ENCODE results near the gene HAUS7. TPM values are rescaled to one million over a fixed set of nuclear protein-coding genes. Genes with fewer than 3 reads are reported as not detected.
"Not testable (repeated sequence)": the region's sequence is repeated elsewhere in the genome, so short reads cannot be mapped to it uniquely, and the experiment has no call there.

Gene HAUS7
- total RNA-seq, 3 donors from 2014 or later, result 19.0 to 26.2 (median 21.9) TPM

DNA sequence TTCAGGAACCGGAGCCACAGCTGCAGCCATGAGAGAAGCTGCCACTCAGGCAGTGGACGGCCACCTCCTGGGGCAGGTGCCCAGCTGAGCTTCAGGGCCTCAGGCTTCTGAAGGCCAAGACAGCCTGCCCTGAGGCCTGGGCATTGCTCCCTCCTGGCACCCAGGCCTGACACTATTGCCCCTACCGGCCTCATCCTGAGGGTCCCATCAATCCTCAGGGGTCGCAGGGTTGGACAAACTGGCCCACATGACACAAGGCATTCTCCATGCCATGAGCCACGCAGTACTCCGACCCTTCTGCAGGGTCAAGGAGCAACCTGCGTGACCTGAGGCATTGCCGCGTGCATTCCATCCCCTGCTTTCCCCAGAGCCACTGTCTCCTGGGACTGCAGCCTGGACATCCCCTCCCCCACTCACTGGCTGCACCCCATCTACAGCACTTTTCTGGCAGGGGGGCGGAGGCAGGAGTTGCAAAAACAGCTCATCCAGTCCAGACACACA lies 62.1 kb downstream of the HAUS7 start:
- Histone ChIP-seq H3K4me3 (no peak overlapping the region), H3K27me3 (peaks cover 0 to 58% of the 10 kb centered on the region in 2 donors), H3K27ac (no peak overlapping the region), H3K4me1 (no peaks in the 10 kb centered on the region), H3K36me3 (no peaks in the 10 kb centered on the region), H3K9me3 (no peaks in the 10 kb centered on the region)
- no peak for TF ChIP-seq POLR2A (IDR thresholded peaks at IDR 0.05)
- TF ChIP-seq, protein P1, sequence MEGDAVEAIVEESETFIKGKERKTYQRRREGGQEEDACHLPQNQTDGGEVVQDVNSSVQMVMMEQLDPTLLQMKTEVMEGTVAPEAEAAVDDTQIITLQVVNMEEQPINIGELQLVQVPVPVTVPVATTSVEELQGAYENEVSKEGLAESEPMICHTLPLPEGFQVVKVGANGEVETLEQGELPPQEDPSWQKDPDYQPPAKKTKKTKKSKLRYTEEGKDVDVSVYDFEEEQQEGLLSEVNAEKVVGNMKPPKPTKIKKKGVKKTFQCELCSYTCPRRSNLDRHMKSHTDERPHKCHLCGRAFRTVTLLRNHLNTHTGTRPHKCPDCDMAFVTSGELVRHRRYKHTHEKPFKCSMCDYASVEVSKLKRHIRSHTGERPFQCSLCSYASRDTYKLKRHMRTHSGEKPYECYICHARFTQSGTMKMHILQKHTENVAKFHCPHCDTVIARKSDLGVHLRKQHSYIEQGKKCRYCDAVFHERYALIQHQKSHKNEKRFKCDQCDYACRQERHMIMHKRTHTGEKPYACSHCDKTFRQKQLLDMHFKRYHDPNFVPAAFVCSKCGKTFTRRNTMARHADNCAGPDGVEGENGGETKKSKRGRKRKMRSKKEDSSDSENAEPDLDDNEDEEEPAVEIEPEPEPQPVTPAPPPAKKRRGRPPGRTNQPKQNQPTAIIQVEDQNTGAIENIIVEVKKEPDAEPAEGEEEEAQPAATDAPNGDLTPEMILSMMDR (IDR thresholded peaks at IDR 0.05), result no peak
- no peak for TF ChIP-seq POLR2AphosphoS5 (IDR thresholded peaks at IDR 0.05)
- no peak for DNase-seq (ENCODE audit: low spot score in 2 of 2)
- intact Hi-C loops (cut with DNase I; ENCODE audit: low total_unique reads), result no loop called here

DNA sequence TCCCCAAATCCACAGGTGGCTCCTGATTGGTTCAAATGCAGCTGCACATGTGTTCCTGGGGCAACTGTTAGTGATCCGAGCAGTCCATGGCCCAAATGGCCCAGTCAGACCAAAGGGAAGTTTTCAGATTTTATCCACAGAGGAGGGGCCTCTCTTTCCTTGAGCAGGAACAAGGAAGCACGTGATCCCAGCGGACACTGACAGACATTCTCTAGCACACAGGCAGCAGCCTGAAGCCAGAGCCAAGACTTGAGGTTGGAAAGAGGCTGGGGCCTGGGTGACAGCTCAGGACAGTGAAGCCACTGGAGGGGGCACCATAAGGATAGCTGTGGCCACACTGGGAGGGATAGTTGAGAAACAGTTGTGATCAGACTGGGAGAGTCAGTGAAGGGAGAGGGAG lies 62.6 kb downstream of the HAUS7 start:
- no peaks in the 10 kb centered on the region for H3K4me1 ChIP-seq
- intact Hi-C loops (cut with DNase I; ENCODE audit: low total_unique reads), result no loop called here
- no peak for DNase-seq (ENCODE audit: low spot score in 2 of 2)
- H3K4me3 ChIP-seq, result no peak overlapping the region
- peaks cover 0 to 53% of the 10 kb centered on the region in 2 donors for H3K27me3 ChIP-seq
- no peaks in the 10 kb centered on the region for H3K36me3 ChIP-seq
- TF ChIP-seq POLR2AphosphoS5 (IDR thresholded peaks at IDR 0.05) (no peak), POLR2A (IDR thresholded peaks at IDR 0.05) (no peak)
- TF ChIP-seq, protein P1 (IDR thresholded peaks at IDR 0.05), result no peak
- H3K27ac ChIP-seq, result no peak overlapping the region
- H3K9me3 ChIP-seq, result no peaks in the 10 kb centered on the region

DNA sequence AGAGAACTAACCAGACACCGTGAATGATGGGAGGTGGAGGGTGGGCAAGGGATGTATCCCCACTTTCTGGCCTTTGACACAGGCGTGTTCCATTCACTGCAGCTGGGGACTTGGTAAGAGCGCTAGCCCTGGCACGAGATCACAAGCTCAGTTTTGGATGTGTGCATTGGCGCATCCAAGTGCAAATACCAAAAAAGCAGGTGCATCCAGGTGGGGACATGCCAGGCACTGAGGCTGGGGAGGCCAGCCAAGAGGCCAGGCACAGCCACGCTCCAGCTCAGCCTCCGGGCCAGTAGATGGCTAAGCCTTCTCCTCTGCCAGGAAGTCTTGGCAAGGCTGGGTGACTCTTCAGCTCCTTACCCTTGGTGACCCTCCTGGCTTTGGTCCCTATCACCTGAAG lies 63.5 kb downstream of the HAUS7 start:
- intact Hi-C loops (cut with DNase I; ENCODE audit: low total_unique reads), result no loop called here
- Histone ChIP-seq H3K9me3 (no peaks in the 10 kb centered on the region), H3K4me3 (no peak overlapping the region), H3K4me1 (no peaks in the 10 kb centered on the region), H3K27ac (no peak overlapping the region), H3K36me3 (no peaks in the 10 kb centered on the region), H3K27me3 (peaks cover 0 to 45% of the 10 kb centered on the region in 2 donors)
- TF ChIP-seq, protein P1 (IDR thresholded peaks at IDR 0.05), result no peak
- TF ChIP-seq POLR2A (IDR thresholded peaks at IDR 0.05) (no peak), POLR2AphosphoS5 (IDR thresholded peaks at IDR 0.05) (no peak)
- DNase-seq (ENCODE audit: low spot score in 2 of 2), result no peak

DNA sequence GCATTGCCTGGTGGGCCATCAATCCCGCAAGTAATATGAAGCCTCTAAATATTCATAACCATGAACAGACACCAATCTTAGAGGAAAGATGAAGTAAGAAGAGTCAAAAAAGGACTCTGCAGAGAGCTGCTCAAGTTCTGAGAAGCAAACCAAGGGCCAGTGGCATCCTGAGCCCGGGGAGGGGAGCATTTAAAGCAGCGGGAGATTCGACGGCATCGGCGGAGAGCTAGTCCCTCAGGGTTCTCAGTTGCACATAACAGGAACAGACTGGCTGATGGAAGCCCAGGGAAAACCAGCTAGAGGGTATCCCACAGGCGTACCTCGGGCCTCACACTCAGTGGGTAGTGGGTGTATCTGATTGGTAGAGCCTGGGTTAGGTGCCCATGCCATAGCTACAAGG lies 64.4 kb downstream of the HAUS7 start:
- Histone ChIP-seq H3K4me1 (no peaks in the 10 kb centered on the region), H3K36me3 (no peaks in the 10 kb centered on the region), H3K4me3 (no peak overlapping the region), H3K9me3 (peaks cover 0 to 1% of the 10 kb centered on the region in 2 donors), H3K27me3 (peaks cover 0 to 36% of the 10 kb centered on the region in 2 donors), H3K27ac (no peak overlapping the region)
- TF ChIP-seq, protein P1 (IDR thresholded peaks at IDR 0.05), result no peak
- TF ChIP-seq POLR2AphosphoS5 (IDR thresholded peaks at IDR 0.05) (no peak), POLR2A (IDR thresholded peaks at IDR 0.05) (no peak)
- intact Hi-C loops (cut with DNase I; ENCODE audit: low total_unique reads), result no loop called here
- DNase-seq (ENCODE audit: low spot score in 2 of 2), result no peak

DNA sequence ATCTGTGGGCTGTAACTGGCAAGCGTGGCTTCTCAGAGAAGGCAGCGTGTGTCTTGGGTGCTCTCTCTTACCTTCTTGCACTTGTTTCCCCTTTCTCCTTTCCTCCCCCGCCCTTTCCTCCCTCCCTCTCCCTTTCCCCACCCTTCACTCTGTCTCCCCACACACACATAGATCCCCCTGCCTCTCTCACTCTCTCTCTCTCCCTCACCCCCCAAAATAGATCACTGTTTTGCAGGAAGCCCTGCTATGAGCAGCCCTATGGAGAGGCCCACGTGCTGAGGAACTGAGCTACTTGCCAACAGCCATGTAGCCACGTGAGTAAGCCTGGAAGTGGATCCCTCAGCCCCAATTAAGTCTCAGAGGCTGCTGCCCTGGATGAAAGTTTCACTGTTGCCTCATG lies 65.0 kb downstream of the HAUS7 start:
- Histone ChIP-seq H3K4me3 (no peak overlapping the region), H3K9me3 (peaks cover 0 to 7% of the 10 kb centered on the region in 2 donors), H3K27me3 (peaks cover 0 to 31% of the 10 kb centered on the region in 2 donors), H3K27ac (no peak overlapping the region), H3K4me1 (no peaks in the 10 kb centered on the region), H3K36me3 (no peaks in the 10 kb centered on the region)
- DNase-seq (ENCODE audit: low spot score in 2 of 2), result no peak
- TF ChIP-seq, protein P1 (IDR thresholded peaks at IDR 0.05), result no peak
- TF ChIP-seq POLR2AphosphoS5 (IDR thresholded peaks at IDR 0.05), result no peak
- intact Hi-C loops (cut with DNase I; ENCODE audit: low total_unique reads), result no loop called here

DNA sequence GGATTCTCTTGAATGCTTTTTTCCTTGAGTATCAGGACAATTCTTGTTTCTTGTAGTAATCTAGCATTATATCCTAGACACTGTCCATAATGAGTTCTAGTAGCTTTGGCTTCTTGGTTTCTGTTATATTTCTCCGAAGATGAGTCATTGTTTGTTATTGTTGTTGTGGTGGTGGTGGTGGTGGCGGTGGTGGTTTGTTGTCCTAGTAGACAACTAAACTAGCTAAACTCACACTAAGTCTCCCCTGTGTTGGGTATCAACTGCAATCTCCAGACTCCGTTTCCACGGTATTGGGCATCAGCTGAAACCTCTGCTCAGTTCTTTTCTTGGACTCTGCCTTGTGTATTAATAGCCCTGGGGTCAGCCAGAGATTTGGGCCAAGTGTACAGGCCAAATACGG lies 66.0 kb downstream of the HAUS7 start:
- H3K9me3 ChIP-seq; H3K27ac ChIP-seq; H3K4me1 ChIP-seq; intact Hi-C loops (cut with DNase I; ENCODE audit: low total_unique reads); H3K4me3 ChIP-seq; H3K36me3 ChIP-seq; DNase-seq (ENCODE audit: low spot score in 2 of 2): not testable (repeated sequence)
- H3K27me3 ChIP-seq, result peaks cover 0 to 31% of the 10 kb centered on the region in 2 donors

Measured in breast epithelium (tissue), 4 donors.